Right ventricle myocardium inferior (tissue), 1 donor: Measurements from ENCODE around the gene NRN1. TPM values are rescaled to one million over a fixed set of nuclear protein-coding genes. Genes with fewer than 3 reads are reported as not detected.
A peak's percentile ranks its signal among the peaks of the same experiment; 100 is the strongest.
"Not testable (repeated sequence)": the region's sequence is repeated elsewhere in the genome, so short reads cannot be mapped to it uniquely, and the experiment has no call there.

Source experiments
- ATAC-seq: fragments of 200-7000 bp; cut with Tn5 transposase; one replicate; pipeline ENCODE4 v1.9.1; 2020; ENCODE audit warnings: mild to moderate bottlenecking, moderate library complexity
- DNase-seq: peaks from one replicate; pipeline ENCODE4 v3.0.0; 2021; ENCODE audit errors: missing footprints
- intact Hi-C: fragments of 100-400 bp; cut with DNase I; formaldehyde crosslinking; loops from one replicate; pipeline ENCODE4 v1.11.0; 2022
- total RNA-seq: library from RNA; stranded (reverse); fragmentation: NEBNext Ultra II Directional; extraction: Animal tissue kit (Norgen Biotek cat#: 25700); gene quantifications from one replicate; pipeline ENCODE4 v1.2.1, GENCODE V29; 2021
- donor health status: DM: no; HTN: yes; CAD: no; lungs with severe emphysema.

The NRN1 gene
- total RNA-seq, 1 donor from 2014 or later: 14.0 TPM

DNA sequence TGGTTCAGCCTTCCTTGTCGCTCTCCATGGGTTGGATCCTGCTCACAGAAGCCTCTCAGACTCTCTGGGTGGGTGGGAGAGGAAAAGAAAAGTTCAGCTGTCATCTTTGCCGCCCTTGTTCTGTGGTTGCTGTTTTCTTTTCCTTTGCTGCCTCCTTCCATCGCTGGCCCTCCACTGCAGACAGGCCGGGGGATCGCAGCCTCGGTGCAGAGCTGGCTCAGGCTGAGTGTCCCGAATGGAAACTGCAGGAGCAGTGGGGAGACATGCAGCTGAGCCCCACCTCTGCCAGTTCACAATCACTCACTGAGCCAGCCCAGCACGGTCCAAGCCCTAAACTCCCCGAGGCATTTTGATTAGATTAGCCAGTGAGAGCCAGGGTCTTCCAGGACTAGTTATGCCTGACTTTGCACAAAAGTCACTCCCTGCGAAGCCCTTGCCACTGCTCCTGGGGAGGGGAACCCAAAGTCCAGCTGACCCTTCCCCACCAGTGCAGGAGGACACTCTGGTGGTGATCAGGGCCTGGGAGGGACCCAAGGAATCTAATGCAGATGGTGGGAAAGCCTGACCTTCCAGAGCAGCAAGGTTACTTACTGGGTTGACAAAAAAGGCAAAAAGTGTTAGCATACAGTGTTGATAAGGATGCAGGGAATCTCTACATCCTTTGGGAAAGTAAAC, 14.0 kb downstream of the NRN1 start:
- no peak for ATAC-seq
- DNase-seq: no peak
- intact Hi-C loops: loop anchor here (10.0 kb wide), 1 partner anchor 528 kb away; no protein-coding TSS in a partner anchor

DNA sequence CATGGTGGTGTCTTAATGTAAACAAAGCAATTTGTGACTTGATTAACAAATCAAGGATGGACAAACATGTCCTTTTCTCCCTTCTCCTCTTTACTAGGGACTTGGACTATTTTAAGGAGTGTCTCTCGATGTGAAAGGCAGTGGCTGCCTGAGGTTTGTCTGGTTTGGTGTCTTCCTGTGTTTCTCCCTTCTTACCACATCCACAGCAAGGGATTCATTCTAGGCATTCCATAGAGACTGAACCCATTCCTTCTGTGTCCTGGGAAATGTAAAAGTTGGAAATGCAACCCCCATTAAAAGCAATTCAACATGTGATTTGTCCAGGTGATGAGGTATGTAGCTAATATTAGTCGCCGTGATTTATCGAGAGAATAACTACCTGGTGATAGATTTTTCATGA, 15.9 kb downstream of the NRN1 start:
- no peak for DNase-seq
- ATAC-seq: no peak
- intact Hi-C loops: loop anchor here (10.0 kb wide), 1 partner anchor 526 kb away; no protein-coding TSS in a partner anchor

DNA sequence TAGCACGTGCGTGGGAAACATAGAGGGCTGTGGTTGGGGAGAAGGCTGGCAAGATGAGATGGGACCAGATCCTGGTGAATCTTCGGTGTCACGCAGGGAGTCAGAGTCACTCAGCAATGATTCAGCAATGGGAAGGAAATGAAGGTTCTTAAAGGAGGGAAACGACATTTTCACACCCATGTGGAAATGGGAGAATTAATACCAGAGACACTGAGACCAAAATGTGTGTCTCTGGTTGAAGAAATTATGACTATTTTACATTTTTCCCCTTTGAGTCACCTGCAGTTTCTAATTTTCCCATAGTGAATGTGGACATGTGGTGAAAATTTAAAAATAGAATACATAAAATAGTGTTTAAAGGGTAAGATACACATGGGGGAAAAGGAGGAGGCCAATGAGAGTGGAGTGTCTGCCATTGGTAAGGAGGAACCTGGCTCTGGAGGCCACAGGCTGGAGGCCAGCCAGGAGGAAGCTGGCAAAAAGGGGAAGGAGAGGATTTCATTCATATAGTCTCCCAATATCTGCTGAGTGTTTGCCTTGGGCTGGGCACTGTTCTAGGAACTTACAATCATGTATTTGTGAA, 17.5 kb downstream of the NRN1 start:
- ATAC-seq (peak; percentile 82), DNase-seq (no peak)
- intact Hi-C loops: no loop called here

DNA sequence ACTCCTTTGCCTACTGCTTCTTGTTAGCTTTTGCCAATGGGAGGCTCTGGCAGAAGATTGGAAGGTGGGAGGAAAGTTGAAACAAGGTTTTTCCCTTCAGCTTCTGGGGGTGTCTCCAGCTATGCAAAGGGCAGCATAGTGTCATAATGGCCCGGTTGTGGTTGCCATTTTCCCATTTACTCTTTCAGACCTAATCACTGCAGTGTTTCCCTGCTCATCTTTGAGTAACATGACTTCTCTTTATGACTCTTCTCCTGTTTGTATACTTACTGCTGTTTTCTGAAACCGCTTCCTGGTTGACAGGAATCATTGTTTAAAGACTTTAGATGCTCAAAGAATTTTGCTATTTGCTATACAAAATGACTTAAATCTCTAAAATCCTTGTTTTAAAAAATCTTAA, 19.9 kb downstream of the NRN1 start:
- DNase-seq (no peak), ATAC-seq (no peak)
- intact Hi-C loops: no loop called here

DNA sequence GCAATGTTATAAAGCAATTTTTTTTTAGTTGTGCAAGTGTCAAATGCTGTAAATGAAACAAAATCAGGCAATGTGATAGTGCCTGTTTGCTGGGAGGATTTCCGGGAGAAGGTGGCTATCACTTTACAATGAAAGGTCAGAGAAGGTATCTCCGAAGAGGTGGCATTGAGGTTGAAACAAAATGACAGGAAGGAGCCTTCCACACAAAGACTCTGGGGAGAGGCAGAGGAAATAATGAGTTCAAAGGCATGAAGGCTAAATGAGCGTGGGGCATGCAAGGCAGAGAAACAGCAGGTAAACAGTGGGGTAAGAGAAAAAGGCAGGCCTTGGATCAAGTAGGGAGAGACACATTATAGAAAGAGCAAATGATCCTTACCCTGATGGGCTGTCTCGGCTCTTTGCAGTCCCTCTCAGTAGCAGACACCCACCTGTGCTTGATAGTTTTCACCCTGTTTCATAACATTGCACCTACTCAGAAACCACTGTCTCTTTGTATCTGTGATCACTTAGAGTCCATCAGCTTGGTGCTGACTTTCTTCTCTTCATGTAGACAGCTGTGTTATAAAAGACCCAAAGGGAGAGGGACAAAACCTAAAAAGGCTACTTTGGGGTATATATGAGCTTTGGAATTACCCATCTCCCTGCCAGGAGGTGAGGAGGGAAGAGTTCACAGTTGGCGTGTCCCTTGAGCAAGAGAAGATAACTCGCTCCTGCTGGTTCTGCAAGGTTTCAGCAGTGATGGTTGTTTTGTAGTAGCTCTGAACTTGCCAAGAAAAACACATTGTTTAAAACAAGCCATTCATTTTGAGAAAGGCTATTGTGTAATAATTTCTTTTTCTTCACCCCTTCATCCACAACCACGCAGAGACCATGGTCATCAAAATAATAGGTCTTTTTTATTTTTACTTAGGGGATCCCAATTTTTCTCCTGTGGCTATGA, 22.3 kb downstream of the NRN1 start:
- ATAC-seq (no peak), DNase-seq (no peak)
- intact Hi-C loops: no loop called here

DNA sequence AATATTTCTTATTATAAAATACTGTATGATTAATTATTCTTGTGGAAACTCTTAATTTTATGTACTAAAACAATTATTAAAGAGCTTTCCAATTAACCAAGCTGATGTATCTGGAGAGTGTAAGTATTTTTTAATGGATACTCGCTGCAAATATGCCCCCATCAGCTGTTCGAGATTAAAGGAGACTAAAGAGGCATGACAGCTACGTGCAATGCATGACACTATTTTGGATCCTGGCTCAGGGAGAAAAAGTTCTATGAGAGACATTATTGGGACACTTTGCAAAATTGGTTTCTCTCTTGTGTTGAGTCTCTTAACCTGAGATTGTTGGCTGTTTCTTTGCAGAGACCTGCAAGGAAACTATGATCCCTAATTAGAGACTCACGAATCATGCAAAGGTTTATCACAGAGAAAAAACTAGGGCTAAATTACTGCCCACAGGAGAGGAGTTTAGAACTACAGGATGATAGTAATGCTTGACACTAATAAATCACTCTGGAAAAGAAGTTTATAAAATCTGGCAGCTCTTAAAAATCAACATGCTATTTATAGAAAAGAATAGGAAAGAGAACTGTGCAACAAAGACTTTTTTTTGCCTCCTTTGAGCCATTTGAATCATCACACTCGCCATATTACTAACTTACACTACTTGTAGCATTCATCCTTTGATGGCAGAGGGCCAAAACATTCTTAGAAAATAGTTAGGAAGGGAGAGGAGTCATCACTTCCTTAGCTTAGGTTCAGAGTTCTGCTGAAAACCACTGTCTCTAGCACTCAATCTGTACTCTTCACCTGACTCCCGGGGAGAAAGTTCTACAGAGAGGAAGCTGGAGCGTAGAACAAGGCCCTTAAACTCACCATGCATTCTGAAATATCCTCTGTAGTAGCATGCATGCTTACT, 25.3 kb downstream of the NRN1 start:
- no peak for ATAC-seq
- intact Hi-C loops: no loop called here

DNA sequence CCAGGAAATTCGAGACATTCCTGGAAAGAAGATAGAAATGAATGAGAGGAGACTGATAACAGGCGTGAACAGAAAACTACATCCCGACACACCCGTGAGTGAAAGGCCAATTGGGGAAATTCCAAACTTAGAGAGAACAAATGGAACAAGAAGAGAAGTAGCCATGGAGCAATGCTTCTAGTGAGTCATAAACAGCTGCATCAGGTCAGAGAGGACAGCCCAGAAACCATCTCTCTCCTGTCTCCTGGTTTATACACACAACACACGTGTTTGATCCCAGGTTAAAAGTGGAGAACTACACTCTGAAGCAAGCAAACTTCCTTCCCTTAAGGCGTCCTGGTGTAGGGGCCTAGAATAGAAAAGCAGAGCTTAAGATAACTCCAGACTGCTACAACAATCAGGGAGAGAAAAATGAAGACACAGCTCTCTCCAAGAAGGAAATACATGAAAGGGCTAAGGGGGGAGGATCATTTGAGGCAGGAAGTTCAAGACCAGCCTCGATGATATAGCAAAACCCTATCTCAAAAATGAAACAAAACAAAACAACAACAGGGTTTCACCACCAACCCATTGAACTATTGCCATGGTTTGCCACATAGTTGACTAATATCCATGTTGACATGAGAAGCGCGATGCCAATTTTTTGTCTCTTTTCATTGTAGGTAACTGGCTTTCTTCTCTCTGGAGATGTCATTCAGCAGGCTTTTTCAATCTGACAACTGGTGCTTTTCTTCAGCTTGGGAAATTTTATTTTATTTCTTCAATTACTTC, 26.9 kb downstream of the NRN1 start:
- DNase-seq (no peak), ATAC-seq (peak; percentile 56)
- intact Hi-C loops: no loop called here

More for the DNA sequence above, 25.3 kb downstream of the NRN1 start:
- DNase-seq: no peak

DNA sequence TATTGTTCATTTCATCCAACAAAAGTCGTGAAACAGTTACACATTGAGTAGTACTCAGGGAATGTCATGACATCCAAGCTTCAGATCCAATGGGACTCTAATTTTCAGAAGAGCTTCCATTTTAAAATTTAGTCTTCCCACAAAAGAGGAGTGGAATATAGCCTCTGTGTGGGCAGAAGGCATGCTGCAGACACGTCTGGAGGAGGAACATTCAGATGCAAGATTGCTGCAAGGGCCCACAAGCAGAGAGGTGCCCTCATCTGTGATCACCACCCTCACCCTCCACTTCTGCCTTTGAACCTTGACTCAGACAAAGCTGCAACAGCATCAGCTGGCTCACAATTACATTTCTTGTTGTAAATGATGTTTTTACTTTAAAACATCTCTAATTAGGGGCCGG, 29.9 kb downstream of the NRN1 start:
- no peak for ATAC-seq

DNA sequence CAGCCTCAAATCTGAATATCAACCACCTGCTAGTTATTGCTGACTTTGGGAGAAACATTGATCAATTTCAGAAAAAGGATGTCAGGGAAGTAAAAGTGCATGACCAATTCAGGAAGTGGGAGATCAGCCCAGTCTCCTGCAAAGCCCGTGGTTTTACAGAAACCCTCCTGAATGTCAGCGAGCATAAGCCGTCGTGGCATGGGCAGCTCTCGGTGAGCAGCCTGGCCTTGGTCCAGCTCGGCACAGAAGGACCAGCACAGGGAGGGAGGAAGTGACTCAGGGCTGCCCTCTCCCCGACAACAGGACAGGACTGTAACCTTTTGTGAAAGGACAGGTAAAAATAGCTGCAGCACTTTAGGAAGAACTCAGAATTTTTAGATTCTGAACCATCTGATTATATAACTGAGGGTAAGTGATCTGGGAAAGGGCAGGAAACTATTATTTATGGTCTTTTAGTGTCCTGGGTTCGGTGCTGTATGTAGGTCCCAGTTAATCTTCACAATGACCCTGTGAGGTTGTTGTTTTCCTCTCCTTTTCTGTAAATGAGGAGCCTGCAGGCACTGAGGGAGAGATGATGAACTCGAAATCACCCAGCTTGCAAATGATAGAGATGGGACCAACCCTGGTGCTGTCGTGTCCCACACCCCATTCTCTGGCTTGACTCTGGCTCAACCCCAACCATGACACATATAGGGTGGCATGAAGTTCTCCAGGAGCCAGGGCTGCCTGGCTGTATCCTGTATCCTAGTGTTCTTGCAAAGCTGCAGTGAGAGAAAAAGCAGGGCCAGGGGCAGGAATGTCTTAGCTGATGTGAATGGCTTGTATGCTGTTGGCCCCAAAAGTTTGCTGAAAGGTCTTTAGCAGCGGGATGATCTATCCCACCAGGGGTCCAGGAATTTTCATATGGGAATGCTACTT, 37.6 kb downstream of the NRN1 start:
- peak; percentile 77 for ATAC-seq
- DNase-seq: peak; percentile 77
- intact Hi-C loops: no loop called here

More for the DNA sequence above, 29.9 kb downstream of the NRN1 start:
- intact Hi-C loops: no loop called here
- no peak for DNase-seq

DNA sequence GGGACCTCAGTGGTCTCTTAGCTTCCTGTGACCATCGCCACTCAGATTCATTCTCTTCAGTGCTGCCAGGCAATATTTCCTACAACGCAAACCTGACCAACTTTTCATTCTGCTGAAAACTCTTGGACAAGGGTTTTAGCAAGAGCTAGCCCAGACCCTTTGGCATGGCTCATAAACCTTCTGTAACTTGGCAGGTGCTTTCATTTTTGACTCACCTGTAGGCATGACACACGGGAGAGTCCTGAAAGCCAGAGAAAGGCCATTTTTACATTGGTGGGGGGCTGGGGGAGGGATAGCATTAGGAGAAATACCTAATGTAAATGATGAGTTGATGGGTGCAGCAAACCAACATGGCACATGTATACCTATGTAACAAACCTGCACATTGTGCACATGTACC, 38.7 kb downstream of the NRN1 start:
- ATAC-seq, intact Hi-C loops, DNase-seq: not testable (repeated sequence)

DNA sequence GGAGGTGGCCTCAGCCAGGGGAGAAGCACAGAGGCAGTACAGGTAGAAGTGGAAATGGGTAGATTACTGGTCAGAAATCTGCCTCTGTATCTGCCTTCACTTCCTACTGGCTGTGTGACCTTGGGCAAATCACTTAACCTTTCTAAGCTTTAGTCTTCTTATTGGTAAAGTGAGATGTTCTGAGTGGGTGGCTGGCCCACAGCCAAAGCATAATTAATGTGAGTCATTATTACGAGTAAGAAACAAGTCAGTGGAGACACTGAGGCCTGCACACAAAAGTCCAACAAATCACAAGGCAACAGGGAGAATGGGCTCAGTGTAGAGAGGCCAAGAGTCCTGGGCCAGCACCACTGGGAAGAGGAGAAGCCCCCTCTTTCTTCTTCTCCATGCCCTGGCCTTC, 39.1 kb downstream of the NRN1 start:
- ATAC-seq: no peak
- intact Hi-C loops: no loop called here
- no peak for DNase-seq

DNA sequence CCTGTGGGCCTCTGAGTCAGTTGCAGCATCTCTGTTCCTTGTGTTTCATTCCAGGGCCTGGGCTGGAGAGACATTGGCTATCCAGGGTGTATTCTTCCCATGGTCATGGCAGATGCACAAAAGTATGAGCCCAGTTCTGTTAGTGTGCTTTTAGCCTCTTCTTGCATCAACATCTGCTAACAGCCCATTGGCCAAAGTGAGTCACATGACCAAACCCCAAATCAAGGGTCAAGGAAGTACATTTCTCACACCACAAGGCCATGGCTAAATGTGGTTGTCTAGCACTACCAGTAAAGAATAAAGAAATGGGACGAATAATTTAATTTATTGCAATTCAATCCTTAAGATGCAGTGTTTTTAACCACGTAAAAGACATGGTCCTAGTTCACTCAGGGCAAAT, 43.9 kb downstream of the NRN1 start:
- DNase-seq: no peak
- no peak for ATAC-seq
- intact Hi-C loops: no loop called here

DNA sequence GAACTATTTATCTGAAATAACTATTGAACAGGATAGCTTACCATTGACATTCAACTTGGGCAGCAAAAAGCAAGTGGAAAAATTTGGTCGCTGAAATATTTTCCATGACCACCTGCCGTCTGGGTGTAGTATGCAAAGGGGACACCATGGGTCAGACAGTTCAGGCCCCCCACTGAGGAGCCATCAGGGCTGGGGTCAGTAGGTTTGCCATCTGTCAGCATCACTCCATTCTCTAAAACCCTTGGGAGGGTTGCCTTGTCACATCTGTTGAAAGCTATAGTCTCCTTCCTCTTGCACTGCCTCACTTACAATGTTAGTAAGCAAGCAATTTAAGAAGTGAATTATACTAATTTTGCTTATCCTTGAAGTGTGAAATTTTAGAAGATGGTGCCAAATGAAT, 44.9 kb downstream of the NRN1 start:
- DNase-seq: no peak
- no peak for ATAC-seq
- intact Hi-C loops: no loop called here

DNA sequence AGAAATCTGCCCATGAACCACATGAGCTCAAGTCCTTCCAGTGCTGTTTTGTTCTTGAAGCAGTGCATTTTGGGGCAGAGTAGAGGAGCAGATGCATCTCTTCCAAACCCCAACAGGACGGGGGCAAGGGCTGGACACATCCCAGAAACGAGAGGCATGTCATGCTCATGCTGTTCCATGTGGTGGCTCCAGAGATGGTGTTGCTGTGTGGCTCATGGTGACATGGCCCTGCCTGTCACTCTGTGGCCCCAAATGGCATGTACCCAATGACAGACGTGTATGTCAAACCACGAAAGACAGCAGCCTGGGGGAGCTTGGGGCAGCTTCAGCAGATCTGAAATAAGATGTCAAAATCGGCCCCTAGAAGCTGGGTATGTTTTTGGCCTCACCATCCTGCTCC, 46.3 kb downstream of the NRN1 start:
- ATAC-seq (no peak), DNase-seq (no peak)

DNA sequence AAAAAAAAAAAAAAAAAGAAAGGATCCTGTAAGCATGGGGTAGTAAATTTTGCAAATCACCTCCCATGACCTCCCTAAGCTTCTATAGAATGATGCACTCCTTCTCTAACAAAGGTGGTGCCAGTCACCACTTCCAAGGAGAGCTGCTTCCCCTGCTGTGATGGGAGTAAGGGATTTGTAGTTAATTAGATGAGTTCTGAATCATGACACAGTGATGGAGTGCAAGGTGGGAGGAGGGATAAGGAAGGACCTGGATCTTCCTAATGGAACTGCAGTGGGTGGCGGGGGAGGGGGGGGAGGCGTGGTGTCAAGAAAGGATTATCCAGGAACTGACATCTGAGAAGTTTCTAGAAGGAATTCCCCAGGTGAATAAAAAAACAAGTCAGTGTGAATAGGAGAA, 47.8 kb downstream of the NRN1 start:
- ATAC-seq: no peak
- no peak for DNase-seq
- intact Hi-C loops: no loop called here

More for the DNA sequence above, 46.3 kb downstream of the NRN1 start:
- intact Hi-C loops: no loop called here

DNA sequence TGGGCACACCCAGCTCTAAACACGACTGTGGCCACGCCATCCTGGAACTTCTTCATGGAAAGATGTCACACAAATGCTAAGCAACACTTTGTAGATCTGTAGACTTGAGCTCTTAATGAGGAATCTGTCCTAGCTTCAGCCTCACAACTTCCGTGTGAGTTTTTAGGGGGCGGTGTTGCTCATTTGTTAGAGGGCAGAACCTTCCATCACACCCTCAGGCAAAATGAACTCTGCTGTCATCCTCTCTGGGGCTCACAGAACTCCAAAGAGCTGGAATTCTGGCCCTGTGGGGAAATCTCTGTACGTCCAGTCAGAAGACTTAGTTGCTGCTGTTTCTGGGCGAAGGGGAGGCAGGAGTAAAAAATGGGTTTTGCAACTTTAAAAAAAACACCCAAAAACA, 49.8 kb downstream of the NRN1 start:
- DNase-seq (no peak), ATAC-seq (no peak)
- intact Hi-C loops: no loop called here

DNA sequence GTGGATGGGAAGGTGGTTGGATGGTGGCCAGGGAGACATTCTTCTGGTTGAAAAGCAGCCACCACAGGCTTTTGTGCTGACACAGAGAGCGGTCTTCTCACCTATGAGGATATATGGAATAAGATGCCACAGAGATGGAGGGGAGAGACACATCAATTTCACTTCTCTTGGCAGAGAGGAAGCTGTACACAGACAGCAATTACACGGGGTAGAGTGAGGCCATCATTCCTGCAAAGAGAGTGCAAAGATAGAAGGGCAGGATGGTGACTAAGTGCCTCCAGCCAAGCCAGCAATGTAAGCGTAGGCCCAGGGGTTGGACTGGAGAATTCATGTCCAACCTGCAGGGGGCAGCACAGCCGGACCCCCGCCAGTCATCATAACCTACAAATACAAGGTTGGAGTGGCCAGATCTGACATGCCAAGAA, 56.4 kb downstream of the NRN1 start:
- intact Hi-C loops: no loop called here
- DNase-seq (no peak), ATAC-seq (no peak)
